HG03354 (cell line): ENCODE measurements around the gene MAGIX.
A peak's percentile ranks its signal among the peaks of the same experiment; 100 is the strongest.
"Not testable (repeated sequence)": the region's sequence is repeated elsewhere in the genome, so short reads cannot be mapped to it uniquely, and the experiment has no call there.

Experiments used
- ATAC-seq: cut with Tn5 transposase; IDR thresholded peaks from one replicate; pipeline ENCODE4 v1.9.1; 2021; ENCODE audit warnings: mild to moderate bottlenecking; ENCODE audit not compliant: unreplicated experiment, poor library complexity, severe bottlenecking

The MAGIX gene

DNA sequence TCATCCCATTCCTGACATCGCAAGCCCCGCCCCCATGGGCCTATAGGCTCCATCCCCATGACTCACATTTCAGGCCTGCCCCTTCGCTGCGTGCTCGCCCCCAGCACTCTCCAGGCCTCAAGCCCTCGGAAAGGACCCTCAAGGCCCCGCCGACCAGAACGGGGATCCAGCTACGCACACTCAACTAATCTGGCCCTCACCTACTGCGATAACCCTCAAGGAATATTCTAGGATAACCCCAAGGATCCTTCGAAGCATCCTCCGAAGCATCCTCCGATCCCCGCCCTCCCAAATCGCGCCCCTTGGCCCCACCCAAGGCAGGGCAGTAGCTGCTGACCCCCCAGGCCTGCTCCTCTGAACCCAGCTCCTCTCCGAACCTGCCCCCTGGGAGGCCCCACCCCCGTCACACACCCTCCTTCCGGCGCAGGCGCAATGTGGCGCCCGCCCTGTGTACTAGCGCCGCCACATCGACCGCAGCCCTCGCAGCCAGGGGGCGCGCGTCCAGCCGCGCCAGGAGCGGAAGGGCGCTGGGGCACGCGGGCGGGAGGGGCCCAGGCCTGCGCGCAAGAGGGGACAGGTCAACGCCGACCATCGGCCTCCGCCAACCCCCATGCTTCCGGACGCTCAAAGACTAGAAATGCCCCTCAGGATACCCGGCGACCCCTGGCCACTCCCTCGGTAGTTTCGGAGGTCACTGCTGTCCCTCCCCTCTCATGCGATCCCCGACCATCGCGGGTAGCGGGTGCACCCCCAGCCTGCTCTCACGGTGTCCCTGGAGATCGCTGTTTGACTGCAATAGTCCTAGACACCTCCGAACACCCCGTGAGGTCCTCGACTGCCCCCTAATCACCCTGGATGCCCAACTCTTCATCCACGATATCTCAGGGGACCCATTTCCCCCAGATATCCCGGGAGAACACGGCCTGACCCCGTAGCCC, 6.4 kb upstream of the MAGIX start:
- ATAC-seq, result peak; percentile 91

DNA sequence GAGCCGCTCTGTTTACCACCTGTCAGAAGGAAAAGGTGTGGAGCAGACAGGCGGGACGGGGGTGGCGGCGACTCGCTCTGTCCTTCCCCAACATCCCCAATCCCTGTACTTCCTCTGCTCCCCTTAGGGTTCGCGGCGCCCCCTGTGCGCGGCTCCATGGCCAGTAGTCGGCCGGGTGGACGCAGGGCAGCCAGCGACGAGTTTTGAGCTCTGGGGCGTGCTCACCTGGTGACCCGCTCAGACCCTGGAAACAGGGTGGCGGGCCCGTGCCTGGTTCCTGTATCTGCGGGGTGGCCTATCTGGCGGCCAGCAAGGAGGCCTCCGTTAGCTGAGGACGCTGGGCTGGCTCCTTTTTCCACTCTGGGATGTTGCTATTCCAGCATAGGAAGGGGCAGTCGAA, 5.4 kb upstream of the MAGIX start:
- no peak for ATAC-seq

DNA sequence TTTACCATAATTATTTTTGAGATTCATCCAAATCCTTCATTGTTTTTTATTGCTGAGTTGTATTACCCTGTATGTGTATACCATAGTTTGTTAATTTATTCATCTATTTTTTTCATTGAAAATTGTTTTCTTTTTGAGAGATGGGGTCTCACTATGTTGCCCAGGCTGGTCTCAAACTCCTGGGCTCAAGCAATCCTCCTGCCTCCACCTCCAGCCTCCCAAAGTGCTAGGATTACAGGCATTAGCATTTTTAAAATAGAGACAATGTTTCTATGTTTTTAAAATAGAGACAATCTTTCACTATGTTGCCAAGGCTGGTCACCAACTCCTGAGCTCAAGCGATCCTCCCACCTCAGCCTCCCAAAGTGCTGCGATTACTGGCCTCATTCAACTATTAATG, 1.6 kb upstream of the MAGIX start:
- ATAC-seq, result no peak

DNA sequence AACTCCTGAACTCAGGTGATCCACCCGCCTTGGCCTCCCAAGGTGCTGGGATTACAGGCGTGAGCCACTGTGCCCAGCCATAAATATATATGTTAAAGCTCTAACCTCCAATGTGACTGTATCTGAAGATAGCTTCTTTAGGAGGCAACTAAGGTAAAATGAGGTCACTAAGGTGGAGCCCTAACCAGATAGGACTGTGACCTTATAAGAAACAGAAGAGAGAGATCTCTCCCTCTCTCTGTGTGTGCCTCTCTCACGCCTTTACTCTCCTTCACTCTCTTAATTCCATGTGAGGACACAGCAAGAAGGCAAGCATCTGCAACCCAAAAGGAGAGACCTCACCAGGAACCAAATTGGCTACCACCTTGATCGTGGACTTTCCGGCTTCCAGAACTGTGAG, 926 bp upstream of the MAGIX start:
- no peak for ATAC-seq

DNA sequence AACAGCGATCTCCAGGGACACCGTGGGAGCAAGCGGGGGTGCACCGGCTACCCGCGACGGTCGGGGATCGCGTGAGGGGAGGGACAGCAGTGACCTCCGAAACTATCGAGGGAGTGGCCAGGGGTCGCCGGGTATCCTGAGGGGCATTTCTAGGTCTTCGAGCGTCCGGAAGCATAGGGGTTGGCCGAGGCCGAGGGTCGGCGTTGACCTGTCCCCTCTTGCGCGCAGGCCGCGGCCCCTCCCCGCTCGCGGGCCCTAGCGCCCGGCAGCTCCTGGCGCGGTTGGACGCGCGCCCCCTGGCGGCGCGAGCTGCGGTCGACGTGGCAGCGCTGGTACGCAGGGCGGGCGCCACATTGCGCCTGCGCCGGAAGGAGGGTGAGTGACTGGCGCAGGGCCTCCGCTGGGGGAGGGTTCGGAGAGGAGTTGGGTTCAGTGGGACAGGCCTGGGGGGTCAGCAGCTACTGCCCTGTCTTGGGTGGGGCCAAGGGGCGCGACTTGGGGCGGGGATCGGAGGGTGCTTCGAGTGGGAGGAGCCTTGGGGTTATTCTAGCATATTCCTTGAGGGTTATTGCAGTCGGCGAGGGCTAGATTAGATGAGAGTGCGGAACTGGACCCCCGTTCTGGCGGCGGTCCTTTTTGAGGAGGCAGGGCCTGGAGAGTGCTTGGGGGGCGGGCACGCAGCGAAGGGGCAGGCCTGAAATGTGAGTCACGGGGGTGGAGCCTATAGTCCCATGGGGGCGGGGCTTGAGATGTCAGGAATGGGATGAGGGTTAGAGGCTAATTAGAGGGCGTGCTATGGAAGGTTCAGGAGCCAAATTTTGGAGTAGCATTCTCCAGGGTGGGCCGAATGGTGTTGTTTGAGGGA, 1.2 kb downstream of the MAGIX start:
- peak; percentile 60 for ATAC-seq

DNA sequence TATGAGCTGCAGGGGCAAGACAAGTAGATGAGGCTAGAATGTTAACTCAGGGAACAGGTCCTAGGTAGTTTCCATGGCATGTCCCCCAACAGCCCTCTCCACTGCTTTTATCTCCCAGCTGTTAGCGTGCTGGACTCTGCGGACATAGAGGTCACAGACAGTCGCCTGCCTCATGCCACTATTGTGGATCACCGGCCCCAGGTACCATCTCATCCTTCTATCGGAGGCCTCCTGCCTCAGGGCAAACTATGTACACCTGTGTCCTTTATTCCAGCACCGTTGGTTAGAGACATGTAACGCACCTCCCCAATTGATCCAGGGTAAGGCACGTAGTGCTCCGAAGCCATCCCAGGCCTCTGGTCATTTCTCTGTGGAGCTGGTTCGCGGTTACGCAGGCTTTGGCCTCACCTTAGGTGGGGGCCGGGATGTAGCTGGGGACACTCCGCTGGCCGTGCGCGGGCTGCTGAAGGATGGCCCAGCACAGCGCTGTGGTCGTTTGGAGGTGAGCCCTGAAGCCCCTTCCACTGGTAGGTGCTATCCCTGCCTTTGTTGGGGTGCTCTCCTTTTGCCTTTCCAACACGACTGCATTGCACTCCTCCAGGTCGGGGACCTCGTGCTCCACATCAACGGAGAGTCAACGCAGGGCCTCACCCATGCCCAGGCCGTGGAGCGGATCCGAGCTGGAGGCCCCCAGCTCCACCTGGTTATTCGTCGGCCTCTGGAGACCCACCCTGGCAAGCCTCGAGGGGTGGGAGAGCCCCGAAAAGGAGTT, 2.2 kb downstream of the MAGIX start:
- ATAC-seq, result no peak

DNA sequence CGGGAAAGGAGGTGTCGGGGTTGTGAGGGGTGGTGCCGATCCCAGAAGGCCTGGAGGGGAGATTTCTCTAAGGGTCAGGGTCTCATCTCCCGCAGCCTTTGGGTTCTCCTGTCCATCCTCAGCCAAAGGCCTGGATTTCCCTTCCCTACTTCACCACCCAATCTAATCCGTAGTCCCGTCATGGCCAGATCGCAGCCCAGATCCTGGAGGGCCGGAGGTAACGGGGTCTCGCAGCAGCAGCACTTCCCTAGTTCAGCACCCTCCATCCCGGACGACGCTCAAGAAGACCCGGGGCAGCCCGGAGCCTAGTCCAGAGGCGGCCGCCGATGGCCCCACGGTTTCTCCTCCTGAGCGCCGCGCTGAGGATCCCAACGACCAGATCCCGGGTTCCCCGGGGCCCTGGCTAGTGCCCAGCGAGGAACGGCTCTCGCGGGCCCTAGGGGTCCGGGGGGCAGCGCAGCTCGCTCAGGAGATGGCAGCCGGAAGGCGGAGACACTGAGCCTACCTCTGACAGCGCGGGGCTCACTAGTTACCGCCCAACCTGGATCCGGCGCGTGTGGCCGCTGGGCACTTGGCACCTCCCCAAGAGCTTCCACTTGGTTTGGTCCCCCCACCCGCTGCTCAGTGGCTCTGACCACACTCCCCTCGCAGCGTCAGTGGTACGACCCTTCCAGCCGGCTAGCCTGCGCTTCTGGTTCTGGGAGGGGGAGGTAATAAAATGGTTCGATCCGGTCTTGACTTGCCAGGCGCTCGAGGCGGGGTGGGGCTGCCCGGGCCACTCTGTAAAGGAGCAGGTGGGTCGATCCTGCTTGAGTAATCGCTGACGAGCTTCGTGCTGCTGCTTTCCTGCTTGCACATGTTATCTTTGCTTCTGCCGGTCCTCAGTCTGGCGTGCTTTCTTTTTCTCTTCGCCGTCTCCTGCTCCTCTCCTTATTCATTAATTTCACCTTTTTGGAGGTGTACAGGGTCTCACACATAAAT, 3.6 kb downstream of the MAGIX start:
- peak; percentile 46 for ATAC-seq

DNA sequence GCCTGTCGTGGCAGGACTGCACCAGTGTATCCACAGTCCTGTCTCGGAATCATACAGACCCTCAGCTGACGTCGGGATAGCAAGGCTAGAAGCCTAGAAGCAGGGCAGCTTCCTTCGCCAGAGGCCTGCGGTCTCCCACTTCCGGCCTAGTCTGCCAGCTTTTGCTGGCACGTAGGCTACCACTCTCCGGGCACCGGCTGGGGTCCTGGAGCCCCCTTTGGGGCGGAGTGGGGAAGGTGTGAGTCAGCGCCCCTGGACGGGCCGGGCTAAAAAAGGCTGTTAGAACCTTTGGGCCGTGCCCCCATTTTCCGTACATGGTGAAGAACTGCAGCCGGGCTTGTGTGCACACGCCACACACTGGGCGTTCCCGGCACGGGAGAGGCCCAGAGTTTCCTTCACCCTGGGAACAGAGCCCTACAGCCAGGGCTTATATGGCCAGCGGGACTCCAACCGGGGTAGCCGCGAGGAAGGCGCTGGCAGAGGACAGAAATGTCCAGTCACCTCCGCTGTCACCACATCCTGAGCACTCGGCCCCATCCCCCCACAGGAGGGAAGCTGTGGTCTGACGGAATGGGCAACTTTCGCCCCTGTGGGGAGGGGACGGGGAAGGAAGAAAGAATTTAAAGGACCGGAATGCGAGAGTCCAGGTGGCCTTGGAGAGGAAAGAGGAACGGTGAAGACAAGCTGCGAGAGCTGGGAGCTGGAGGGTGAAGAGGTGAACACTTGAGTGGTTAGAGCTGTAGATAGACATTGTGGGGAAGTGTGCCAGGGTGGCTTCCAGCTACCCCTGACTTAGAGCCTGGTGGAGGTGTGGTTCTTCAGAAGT, 4.6 kb downstream of the MAGIX start:
- peak; percentile 10 for ATAC-seq

DNA sequence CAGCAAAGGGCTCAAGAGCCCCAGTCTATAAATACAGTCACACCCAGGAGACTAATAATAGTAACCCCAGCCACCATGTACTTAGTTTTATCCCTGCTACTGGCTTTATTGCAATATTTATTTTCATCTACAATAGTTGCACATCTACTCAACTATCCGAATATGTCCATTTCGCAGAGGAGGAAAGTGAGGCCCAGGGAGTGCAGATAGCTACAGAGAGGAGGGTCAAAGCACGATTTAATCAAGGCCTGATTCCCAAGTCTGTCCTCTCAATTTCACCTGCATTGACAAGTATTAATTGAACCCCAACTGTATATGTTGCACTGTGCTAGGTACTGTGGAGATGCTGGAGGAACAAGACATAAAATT, 5.2 kb downstream of the MAGIX start:
- no peak for ATAC-seq

DNA sequence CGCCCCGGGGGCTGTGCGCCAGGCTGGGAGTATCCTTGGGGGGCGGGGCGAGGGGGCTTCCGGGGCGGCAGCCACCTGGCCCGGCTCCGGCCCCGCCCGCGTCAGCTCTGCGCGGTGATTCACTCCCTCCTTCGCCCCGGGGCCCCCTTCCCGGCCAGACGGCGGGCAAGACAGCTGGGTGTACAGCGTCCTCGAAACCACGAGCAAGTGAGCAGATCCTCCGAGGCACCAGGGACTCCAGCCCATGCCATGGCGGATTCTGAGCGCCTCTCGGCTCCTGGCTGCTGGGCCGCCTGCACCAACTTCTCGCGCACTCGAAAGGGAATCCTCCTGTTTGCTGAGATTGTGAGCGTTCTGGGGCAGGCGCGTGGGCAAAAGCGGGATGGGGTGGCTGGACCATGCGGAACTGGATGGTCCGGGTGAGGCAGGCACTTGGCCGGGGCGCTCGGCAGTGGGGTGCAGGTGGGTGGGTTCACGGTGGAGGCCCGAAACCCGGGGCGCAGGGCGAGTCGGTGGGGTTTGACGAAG, 9.3 kb downstream of the MAGIX start, which contains the start of gene PLP2:
Gene PLP2 (plus strand): TSS at position 147 of the 528 bp plus-strand sequence. CDS start 103 bp downstream, at position 250.
- ATAC-seq, result peak; percentile 49

DNA sequence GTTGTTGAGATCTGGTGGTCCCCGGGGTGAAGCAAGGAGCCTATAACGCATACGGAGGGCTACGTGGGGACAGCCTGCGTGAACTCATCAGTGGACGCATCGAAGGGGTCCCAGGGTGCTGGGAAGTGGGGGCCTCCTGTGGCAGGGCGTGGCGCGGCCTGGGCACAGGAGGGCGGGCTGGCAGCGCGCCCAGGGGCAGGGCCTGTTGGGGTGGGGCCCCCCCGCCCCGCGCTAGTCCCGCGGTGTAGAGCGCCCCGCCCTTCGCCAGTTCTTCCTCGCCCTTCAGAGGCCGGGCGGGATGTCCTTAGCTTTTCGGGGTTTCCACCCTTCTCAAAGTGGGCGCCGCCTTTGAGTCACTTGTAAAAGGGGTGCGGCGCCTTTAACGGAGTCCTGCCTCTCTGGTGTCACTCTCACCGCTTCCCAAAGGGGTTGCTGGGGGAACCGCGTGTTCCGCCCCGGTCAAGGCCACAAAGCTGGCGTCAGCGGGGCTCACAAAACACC, 9.8 kb downstream of the MAGIX start:
- peak; percentile 64 for ATAC-seq

DNA sequence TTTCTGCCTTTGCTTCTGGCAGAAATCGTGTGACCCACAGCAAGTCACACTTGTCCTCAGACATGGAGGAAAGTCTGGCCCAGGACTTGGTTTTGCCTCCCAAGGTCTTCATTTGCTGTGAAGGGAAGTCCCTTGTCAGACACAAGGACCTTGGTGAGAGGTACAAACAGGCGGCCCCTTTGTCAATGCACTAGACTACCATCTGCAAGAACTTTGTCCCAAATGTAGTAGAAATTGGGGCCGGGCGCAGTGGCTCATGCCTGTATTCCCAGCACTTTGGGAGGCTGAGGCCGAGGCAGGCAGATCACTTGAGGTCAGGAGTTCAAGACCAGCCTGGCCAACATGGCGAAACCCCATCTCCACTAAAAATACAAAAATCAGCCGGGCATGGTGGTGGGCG, 11.0 kb downstream of the MAGIX start:
- ATAC-seq, result not testable (repeated sequence)

DNA sequence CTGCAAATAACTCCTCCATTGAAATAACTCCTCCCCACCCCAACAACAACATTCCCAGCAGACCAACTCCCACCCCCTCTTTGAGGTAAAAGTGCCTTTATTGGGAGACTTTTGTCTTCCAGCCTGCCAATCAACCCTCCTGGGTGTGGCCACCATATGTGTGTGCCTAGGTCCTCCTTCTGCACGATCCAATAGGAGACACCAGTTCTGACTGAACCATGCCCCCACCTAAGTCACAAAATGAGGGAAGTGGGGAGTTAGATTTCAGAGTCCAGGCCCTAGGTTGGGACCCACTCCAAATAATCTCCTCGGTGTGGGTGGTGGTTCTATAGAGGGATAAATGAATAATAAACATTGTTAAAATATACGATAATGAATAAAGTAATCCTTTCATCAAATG, 12.2 kb downstream of the MAGIX start:
- ATAC-seq, result no peak

DNA sequence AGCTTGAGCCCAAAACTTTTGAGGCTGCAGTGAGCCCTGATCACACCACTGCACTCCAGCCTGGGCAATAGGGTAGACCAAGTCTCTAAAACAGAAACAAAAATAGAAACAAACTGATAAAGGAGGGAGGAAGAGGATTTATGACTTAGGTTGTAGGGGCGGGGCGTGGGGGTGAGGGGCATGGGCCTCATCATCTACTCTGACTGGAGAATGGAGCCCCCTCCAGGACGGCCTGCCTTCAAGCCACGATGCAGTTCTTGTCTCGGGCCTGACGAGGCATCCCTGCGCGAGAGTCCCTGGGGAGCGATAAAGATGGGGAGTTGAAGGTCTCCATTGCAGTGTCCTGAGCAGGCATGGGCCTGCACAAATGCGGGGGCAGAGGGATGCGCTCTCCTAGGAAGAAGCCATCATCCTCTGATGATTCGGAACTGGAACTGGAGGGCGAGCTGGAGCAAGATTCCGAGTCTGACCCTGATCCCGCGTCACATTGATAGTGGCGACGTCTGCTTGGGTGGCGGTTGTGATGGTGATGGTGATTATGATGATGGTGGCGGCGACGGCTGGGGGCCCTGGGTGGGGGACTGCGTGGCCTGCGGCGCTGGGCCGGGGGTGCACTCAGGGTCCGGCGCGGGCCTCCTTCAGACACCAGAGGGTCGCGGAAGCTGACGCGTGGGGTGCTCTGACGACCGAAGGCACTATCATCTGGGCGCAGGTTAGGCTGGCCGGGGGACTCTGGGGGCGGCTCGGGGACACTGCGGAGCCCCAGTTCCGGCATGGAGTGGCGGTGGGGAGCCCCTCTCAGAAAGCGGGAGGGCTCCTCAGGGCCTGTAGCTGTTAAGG, 13.1 kb downstream of the MAGIX start:
- no peak for ATAC-seq

DNA sequence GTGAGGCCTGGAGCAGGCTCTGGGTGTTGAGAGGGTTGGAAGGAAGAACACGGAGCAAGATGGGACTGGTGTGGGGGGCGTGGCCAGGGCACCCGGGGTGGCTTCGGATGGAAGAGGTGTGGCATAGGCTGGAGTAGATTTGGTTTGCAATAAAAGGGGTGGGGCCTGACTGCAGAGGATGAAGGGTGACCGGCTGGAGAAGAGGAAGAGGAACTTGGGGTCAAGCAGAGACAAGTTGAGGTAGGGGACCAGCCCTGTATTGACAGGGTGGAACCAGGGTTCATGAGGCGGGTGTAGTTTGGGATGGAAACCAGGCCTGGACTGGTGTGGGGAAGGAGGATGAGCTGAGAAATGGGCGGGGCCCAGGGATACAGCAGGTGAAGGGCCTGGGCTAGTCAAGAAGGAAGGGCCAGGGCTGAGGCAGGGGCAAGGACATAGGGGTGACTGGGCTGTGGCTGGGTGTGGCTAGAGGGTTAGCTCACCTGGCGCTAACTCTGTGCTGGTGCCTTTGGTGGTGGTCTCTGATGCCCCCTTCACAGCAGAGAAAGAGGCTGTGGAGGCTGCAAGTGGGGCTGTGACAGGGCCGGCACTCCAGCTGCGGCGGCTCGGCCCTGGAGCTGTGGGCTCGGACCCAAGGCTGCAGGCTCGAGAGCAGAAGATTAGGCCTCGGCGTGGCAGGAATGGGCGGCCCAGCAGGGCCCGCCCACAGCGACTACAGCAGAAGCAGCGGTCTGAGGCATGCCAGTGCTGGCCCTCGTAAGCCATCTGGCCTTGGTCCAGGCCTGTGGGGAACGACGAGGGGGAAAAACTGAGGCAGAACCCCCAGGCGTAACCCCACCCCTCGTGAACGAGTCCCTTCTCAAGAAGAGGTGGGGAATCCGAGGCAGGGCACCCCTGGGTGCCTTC, 14.1 kb downstream of the MAGIX start:
- ATAC-seq, result no peak

DNA sequence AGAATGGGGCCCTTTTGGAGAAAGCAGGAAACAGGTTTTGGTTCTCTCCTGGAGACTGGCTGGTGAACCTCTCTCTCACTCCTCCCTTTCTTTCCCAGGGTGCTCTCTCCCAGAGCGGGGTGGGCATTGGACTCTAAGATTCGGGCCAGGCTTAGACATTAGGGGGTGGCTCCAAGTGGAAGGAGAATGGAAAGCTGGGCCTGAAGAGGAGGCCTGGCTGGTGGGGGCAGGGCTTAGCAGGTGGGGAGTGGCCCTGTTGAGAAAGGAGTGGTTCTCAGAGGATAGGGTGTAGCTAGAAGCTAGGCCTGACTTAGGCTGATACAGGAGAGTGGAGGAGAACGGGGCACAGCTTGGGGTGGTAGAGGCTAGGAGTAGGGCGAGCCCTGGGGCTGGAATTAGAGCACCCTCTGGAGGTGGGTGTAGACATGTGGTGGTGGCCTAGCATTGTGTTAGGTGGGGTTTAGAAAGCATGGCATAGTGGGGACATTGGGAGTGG, 14.8 kb downstream of the MAGIX start:
- ATAC-seq, result no peak
